T-helper 1 cell treated with Interleukin-12 subunit alpha and Interleukin-12 subunit beta and Interleukin-4 antibody, amounts not matched to agents 30 ng/mL and 1 ng/mL, for 36 hours (primary cell): Measurements from ENCODE around the gene CECR2. TPM values are rescaled to one million over a fixed set of nuclear protein-coding genes. Genes with fewer than 3 reads are reported as not detected.

Source experiments
- intact Hi-C: fragments of 100-400 bp; cut with micrococcal nuclease; formaldehyde crosslinking; loops from one replicate; pipeline ENCODE4 v1.15.1; 2024
- total RNA-seq: library from RNA; stranded (reverse); gene quantifications from 2 replicates; pipeline ENCODE4 v1.2.3, GENCODE V29; 2022

Gene CECR2
- total RNA-seq, 1 donor from 2014 or later, result 0.42 TPM

DNA sequence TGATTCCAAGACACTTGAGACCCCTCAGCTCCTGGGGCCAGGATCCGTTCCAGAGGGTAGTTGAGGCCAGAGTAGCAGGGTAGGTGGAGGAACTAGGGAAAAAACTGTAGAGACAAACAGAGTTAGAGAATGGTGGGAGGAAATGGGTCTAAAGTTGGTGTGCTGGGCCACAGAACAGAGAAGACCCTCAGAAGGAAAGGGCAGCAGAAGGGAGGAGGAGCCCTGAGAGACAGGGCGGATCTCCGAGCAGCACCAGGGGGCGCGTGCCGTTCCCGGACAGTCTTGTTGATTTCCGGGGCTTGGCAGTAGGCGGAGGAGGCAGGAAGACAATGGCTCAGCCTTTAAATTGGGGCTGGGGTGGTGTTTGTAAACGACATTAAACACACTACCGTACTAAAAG lies 2.4 kb upstream of the CECR2 start:
- intact Hi-C loops, result no loop called here

- intact Hi-C loops, result loop anchor here (2.0 kb wide), 1 partner anchor 151 kb away; no protein-coding TSS in a partner anchor
Measured at GRCh38 chr22:17368144-17368543, 1.1 kb upstream of the CECR2 start.

- intact Hi-C loops, result loop anchor here (1.0 to 2.0 kb wide), 3 partner anchors 88 to 282 kb away; no protein-coding TSS in a partner anchor
Measured at GRCh38 chr22:17368554-17369438, 464 bp upstream of the CECR2 start.

DNA sequence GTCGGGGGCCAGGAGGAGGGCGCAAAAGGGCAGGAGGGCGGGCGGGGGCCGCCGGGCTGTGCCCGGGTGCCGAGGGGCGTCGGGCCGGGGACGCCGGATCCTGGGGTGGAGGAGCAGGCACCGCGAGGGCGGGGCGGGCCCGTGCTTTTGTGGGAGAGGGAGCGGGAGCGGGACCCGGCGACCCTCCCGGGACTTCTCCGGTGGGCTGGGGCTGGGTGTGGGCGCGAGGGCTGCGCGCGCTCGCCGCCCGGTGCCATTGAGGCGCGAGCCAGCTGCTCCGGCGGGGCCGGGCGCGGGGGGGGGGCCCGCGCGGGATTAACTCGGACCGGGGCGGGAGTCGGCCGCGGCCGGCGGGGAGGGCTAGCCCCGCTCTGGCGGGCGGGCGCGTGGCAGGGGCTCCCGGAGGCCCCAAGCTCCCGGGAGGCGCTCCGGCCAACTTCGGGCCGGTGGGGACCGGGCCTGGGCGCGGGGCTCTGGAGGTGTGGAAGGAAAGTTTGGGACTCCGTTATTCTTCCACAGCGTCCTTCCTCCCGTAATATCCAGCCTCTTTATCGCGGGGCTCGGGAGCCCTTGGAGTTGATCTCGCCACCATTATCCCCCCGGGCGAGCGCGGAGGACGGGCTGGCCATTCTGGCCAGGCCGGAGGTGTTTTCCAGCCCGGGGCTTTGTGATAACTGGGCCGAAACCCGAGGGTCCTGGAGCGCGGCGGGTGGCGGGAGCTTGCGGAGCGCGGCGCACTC lies 936 bp downstream of the CECR2 start:
- intact Hi-C loops, result no loop called here

DNA sequence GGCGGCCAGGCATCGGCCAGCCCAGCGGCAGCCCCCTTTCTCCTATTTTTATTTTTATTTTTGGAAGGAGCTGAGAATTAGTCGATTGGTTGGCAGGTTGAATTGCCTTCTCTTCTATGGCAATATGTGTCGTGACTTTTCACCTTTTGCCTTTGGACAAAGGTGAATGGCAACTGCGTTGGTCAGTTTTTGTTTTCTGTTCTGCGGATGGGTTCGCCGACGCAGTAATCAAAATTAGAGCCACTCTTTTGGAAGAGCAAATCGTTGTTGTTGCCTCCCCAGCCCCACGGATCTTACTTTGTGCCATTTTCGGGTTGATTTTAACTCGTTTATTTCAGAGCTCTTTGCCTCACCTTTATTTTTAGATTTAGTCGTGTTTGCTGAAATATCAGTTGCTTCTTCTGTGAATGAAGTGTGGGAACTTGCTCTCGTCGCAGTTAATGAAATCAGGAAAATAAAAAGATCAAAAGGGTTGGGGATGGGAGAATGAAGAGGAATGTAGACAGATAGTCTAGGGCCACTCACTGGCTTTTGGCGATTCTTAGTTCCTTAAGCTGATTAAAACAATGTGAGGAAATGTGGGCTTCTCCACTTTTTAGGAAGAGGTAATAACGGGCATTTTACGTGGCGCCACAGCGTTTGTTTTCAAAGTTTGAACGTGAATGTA lies 1.6 kb downstream of the CECR2 start:
- intact Hi-C loops, result no loop called here

DNA sequence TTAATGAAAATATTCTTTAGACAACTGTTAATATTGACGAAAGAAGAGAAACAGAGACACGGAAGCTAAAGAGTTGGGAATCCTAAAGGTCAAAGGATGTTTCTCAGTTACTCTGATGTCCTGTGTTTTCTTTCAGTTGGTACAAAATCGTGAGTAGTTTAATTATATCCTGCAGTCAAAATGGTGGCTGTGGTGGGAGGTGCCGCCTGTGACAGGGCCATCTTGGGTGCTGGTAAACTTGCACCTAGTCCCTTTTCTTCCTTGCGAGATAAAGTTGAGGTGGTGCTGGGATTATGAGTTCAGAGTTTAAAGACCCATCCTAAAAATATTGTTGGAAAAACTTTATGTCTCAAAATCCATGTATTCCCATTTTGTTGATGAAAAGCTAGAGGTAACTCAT lies 2.2 kb downstream of the CECR2 start:
- intact Hi-C loops, result no loop called here

GRCh38 chr22:17373855-17374254 lies 4.6 kb downstream of the CECR2 start:
- intact Hi-C loops, result no loop called here

- intact Hi-C loops, result no loop called here
Measured at GRCh38 chr22:17375914-17376614, 6.8 kb downstream of the CECR2 start.

- intact Hi-C loops, result no loop called here
Measured at GRCh38 chr22:17376950-17377349, 7.7 kb downstream of the CECR2 start.

- intact Hi-C loops, result no loop called here
Measured at GRCh38 chr22:17379944-17380343, 10.7 kb downstream of the CECR2 start.

- intact Hi-C loops, result no loop called here
Measured at GRCh38 chr22:17380359-17381087, 11.3 kb downstream of the CECR2 start.

- intact Hi-C loops, result no loop called here
Measured at GRCh38 chr22:17381192-17381913, 12.1 kb downstream of the CECR2 start.

- intact Hi-C loops, result no loop called here
Measured at GRCh38 chr22:17384612-17385330, 15.5 kb downstream of the CECR2 start.

GRCh38 chr22:17387356-17387755 lies 18.1 kb downstream of the CECR2 start:
- intact Hi-C loops, result no loop called here

DNA sequence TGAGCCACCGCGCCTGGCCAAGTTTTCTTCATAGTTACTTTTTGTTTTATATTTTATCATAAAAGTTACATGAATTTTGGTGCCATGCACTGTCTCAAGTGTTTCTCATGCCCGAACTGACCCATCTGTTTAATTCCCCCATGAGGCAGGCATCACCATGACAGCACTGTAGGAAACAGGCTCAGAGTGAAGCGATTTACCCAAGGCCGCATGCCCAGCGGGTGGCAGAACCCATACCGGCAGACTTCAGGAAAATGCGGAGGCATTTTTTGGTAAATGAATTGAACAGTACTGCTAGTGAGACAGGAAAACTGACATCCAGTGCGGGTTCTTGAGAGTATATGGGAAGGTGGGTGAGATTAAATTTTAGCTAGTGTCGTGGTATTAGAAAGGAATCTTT lies 19.0 kb downstream of the CECR2 start:
- intact Hi-C loops, result no loop called here

GRCh38 chr22:17390087-17390486 lies 20.8 kb downstream of the CECR2 start:
- intact Hi-C loops, result no loop called here

- intact Hi-C loops, result no loop called here
Measured at GRCh38 chr22:17396516-17396915, 27.3 kb downstream of the CECR2 start.

- intact Hi-C loops, result no loop called here
Measured at GRCh38 chr22:17397756-17398547, 28.7 kb downstream of the CECR2 start.
